NCI-H748 (cell line): Measurements from ENCODE around the gene CLEC2L.

Source experiments
- DNase-seq: peaks from one replicate; lab custom pipeline; 2025; ENCODE audit not compliant: unreplicated experiment; lab: John Stamatoyannopoulos, UW

CLEC2L gene

DNA sequence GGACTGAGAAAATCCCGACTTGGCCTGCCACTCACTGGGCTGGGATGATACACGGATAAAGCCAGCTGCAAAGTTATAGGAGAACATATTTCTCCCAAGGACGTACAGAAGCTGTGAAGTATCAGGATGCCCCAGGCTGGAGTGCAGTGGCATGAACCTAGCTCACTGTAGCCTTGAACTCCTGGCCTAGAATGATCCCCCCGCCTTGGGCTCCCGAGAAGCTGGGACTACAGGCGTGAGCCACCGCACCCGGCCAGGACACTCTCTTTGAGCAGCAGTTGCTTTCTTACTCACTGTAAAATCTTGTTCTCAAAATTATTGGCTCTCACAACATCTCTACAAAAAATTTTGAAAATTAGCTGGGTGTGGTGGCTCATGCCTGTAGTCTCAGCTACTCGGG is 50.4 kb downstream of the CLEC2L start:
- DNase-seq = no peak

DNA sequence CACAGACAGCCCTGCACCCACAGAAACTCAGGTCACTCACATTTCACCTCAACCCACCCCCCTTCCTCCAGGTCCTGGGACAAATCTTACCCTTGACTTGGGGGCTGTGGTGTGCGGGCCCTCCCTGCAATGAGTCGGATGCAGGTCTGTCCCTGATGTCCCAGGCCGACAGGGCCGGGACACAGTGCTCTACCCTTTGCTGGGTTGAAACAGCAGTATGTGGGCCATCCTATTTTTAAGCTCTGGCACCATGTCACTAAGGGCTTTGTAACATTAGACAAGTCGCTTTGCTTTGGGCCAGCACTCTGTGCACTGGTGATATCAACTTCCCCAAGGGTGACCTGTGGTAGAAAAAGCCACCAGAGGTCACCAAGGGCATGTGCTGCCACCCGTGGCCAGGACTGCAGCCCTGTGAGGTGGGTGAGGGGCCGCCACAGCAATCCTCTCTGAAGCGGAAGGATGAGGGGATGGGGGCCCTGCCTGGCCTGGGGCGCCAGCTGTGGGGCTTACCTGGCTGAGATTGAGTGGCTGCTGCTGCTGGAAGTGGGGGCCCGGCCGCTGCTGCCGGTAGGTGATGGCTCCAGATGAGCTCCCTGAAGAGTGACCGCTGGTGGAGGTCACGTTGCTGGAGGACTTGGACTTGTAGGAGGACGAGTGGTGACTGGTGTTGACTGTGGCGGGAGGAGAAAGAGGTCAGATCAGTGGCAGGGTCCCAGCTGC is 51.3 kb downstream of the CLEC2L start:
- DNase-seq = no peak

DNA sequence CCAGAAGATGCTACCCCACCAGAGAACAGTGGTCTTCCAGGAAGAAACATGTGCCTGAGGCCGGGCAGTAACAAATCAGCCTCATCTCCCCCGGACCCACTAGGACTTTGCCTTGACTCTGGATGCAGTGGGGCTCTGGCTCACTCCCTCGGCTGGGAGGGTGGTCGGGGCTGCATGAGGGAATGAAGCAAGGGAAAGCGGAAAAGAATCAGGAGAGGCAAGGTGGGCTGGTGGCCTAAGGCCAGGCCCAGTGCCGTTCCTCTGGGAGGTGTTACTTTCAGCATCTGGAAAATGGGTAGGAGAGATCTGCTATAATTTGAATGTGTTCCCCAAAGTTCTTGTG is 51.8 kb downstream of the CLEC2L start:
- DNase-seq = no peak

DNA sequence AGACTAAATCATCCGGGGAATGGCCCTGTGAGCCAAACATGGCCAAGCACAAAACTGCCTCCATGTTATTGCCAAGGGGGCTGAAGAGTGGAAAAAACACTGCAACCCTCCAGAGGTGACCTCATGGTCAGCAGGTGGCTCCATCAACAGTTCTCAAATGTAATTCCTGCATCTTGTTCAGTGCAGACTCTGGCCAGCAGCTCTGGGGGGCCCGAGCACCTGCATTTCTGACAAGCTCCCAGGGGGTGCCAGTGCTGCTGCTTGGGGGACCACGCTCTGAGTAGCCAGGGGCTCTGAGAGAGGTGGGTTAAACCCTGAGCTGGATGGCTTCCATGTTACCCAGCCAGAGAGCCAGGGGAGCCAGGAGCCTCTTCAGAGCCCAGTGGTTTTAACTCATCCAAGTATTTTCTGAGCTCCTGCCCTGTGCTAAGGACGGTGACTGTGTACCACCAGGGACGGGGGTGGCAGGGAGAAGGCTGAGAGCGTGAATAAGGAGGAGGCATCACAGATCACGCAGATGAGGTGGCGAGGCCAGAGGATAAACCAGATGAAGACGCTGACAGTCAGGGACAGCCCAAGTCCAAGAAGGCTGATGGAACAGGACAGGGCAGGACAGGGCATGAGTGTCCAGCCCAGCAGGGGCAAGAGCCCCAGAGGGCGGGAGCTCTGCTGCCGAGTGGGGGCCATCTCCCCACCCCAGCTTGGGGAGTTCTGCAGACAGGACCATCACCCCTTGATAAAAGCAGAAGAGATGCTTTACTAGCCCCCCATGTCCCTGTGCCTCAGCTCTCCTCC is 52.9 kb downstream of the CLEC2L start:
- no peak for DNase-seq

DNA sequence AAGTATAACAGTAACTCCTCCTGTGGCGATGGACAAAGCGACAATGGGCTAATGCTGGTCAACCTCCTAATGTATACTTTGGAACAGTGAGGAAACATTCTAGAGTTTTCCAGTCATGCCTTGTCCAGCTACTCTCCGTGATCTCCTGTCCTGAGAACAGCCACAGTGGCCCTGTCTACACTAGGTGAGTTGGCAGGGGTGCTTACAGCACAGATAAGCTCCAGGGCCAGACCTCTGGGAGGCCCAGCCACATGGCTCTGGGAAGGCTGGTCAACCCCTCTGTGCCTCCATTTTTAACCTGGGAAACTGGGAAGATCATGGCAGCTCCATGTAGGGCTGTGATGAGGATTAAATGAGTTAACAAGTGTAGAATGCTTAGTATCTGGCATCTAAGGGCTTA is 57.0 kb downstream of the CLEC2L start:
- DNase-seq = no peak

DNA sequence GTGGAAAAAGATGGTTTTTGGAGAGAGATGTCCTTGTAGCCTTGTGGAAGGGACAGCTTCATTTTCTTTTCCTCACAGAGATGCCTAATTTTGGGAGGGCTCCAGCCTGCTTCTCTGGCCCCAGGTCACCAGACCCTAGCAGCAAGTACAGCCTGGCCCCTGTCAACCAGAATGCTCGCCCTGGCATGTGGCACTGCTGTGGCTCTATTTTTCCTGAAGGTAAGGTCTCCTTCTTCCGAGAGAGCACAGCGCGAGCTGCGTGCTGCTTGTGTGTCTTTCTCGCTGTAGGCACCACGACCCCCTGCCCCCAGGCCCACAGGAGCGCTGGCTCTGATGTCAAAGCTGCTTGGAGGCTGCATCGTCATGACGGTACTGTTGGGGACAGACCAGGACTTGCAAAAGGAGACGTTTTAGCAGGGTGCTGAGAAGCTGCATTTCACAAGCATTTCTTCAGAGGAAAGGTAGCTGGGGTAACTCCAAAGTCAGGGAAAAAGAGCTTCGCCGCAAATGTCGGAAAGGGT is 58.7 kb downstream of the CLEC2L start:
- no peak for DNase-seq

DNA sequence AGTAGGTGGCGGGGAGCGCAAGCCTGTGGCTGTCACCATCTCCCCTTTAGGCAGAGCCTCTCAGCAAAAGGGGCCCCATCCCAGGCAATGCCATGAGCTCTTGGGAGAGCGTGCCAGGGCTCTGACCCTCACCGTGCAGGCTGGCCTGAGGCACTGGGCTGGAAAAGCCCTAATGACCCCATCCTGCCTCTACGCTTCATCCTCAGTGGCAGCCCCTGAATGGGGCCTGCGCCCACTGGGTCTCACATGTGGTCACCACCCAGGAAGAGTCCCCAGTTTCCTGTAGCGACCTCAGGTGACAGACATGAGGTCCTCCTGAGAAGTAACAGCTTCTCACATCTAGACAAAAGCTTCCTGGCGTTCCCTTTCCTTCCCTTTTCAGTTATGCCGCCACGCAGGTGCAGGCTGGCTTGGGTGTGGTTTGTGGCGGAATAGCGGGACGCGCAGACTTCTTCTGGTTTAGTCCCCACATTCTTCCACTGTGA is 59.2 kb downstream of the CLEC2L start:
- DNase-seq = no peak

DNA sequence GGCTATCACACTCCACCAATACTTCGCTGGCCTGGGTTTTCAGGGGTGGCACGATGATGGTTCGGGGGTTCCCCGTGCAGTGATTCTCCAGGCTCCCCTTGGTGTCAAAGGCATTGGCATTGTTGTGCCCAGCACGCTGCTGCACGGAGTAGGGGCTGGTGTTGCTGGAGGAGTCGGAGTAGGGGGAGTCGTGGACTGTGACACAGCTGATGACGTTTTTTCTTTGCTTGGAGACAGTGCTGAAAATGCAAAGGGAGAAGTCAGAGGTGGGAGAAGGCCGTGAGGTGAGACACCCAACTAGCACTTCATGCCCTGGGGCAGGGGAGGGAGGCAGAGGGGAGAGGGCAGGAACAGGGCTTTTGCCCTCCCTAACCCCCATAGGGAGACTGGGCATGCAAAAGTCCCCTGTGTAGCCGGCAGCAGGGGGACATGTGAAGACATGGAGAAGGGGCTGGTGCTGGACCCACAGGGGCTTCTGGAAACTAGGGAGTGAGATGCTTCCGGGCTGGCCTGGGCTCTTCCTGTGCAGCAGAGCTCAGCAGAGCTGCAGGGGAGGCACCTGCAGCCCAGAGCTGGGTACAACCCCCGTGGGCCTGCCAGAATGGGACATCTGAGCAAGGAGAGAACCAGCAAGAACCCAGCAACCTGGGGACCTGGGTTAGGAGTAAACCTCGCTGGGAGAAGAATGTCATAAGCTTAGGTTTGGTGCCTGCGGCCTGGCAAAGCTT is 60.5 kb downstream of the CLEC2L start:
- DNase-seq = no peak

DNA sequence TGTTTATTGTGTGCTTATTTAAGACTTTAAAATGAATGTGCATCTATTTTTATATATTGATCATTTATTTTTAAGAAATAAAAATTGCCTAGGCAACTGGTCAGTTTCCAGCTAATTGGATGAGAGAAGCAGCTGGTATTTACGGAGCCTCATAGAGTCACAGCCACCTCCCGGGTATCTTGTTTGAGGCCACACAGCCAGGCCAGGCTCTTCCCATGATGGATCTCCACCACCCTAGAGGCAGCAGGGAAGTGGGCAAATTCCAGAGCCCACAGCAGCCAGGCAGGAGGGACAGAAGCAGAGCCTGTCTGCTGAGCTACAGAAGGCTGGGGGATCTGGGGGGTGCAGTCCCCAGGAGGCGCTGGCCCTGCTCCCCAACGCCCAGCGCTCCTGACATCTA is 61.6 kb downstream of the CLEC2L start:
- DNase-seq = no peak

DNA sequence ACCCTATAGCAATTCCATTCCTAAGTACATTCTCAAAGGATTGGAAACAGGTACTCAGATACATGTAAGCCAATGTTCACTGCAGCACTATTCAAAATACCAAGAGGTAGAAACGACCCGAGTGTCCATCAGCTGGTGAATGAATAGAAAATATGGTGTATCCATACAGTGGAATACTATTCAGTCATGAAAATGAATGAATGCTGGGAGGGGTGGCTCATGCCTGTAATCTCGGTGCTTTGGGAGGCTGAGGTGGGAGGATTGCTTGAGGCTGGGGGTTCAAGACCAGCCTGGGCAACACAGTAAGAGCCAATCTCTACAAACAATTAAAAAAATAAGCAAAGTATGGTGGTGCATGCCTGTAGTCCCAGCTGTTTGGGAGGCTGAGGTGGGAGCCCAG is 62.8 kb downstream of the CLEC2L start:
- no peak for DNase-seq

DNA sequence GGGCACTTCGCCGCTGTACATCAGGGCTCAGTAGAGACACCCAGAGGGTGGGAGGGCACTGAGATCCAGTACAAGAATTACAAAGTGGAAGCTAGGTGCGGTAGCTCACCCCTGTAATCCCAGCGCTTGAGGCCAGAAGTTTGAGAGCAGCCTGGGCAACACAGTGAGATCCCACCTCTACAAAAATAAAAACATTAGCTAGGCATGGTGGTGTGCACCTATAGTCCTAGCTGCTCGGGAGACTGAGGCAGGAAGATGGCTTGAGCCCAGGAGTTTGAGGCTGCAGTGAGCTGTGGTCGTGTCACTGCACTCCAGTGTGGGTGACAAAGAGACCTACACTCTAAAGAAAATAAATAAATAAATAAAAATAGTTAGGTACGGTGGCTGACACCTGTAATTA is 64.0 kb downstream of the CLEC2L start:
- DNase-seq = no peak

DNA sequence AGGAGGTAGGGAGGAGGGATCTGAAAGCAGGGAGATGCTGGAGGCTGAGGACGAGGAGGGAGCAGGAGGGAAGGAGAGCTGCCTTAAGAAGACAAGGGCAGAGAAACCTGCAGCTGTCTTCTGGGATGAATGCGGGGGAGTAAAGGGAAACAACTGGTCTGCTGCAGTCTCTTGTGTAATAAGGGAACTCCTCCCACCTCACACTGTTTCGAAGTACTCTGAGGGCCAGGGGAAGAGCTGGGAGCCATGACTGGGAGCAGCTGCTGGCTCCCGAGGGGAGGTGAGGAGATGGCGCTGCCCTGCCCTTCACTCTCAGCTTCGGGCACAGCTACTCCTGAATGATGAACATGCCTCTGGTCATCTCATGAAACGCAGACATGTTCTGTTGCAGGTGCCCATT is 65.1 kb downstream of the CLEC2L start:
- no peak for DNase-seq

DNA sequence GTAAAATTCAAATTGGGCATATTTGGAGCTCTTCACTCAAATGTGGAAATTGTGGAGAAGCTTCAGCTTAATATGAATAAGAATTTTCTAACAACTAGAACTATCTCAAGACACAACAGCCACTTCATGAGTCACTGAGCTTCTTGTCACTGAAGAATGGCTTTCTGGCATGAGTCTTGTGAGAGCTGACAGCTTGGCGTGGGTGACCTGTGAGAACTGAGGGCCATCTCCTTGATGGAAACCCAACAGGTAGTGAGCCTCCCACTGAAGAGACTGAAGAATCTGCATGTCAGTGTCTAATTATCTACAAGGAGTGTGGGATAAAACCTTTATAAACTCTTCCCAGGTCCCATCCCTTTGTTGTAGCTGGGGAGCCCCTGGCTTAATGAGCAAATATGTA is 66.0 kb downstream of the CLEC2L start:
- DNase-seq = no peak

DNA sequence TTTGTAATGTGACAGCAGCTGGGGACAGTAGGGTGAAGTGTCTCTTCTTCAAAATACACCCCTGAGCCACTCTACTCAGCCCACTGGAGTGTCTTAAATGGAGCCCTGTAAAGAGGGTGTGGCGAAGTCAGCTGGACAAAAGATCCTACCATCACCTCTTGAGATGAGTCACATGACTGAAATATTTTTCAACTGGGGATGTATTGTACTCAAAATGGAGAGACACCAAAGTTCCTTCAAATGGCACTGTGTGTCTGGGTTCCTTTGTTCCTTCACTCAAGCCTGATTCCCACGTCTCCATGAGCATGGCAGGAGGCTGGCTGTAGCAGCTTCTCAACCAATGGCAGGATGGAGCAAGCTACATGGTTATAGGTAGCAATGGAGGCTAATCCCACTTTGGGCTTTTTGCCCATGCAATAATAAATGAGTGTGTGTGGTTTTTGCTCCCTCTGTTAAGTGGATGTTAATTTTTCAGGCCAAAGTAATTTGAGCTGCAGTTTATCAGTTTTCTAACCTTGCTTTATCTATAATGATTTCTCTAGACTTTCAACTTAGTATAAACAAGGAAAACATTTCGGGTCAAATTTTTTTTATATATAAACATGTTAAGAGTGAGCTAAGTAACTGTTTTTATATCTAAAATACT is 68.2 kb downstream of the CLEC2L start:
- no peak for DNase-seq

DNA sequence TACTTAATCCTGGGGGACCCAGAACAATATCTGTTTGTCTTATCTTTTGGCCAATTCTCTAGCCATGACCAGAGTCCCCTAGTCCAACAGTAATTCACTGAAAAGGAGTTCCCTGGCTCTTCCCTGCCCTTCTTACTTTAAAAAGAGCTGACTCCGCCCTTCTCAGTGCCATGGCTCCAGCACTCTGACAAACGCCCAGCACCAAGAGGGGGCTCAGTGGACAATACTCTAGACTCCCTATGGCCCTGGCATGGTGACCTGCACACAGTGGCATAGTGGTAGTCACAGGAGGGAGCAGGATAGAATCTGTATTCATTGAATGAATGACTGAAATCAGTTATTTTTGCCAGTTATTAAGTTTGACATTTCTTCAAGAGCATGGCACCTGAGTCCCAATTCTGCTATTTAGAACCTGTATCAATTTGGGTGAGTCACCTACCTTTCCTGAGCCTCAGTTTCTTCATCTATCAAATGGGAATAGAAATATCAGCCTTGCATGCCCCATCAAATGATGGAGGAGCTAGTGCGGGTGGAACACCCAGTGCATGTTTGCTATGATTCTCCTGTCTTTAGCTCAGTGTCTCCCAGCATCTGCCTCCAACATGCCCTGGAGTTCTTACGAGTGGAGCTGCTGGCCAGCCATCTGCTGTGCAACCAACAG is 69.4 kb downstream of the CLEC2L start:
- DNase-seq = no peak

DNA sequence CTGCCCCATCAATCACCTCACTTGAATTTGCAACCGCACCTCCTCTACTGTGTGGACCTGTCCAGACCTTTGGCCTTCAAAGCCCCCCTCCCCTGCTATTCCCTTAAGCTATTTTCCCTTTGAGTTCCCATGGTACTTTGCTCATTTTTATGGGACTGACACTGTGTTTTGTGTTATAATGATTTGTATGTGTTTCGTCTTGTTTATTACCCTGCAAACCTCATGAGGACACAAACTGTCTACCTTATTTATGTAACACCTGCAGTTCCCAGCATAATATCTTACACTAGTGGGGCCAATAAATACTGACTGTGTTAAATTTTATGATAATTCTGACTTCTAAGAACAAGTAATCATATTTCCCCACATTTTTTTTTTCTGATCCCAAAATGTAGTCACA is 70.6 kb downstream of the CLEC2L start:
- DNase-seq = no peak
